Measurements from ENCODE around the gene NFATC2. TPM values are rescaled to one million over a fixed set of nuclear protein-coding genes. Genes with fewer than 3 reads are reported as not detected.

Gene NFATC2
- total RNA-seq, 1 donor from 2014 or later: 3.9 TPM

DNA sequence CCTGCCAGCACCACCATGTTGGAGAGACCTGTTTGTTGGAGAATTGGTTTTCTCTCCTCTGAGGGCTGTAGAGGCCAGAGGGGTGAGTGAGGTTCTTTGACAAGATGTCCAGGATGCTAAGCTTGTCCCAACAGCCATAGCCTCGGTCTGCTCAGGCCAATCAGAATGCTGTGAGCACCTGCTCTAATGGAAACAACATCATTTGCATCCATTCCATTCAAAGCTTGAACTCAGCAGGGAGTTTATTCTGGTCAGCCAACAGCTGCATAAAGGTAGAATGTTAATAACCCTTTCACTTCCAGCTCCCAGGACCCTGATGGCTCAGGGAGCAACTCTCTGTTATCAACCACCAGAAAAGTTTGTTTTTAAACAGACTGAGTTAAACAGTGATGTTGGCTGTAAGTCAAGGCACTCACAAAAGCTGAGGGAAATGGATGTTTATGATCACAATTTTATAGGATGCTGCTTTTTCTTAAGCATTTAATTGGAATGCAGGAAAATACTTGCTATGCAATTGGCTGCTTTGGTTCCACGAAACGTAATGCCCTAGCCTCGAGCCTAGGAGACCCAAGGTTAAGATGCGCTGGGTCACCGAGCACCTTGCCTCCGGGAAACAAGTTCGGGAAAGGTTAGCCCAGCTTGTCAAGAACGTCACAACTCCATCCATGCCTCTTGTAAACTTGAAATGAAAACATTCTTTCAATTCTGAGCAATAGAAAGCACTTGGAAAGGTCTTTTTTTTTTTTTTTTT lies 155.2 kb downstream of the NFATC2 start:
- DNase-seq (ENCODE audit: low read depth) (no peak), FAIRE-seq (no peak)
- H3K27me3 ChIP-seq (ENCODE audit: insufficient read depth, low read length): no peaks in the 10 kb centered on the region
- Mint-ChIP-seq H3K9me3 (ENCODE audit: unreplicated experiment) (no peaks in the 10 kb centered on the region), H3K27ac (ENCODE audit: unreplicated experiment) (no peak overlapping the region), H3K4me1 (ENCODE audit: low read depth, unreplicated experiment) (peaks cover 31% of the 10 kb centered on the region), H3K27me3 (ENCODE audit: low read depth, unreplicated experiment) (peaks cover 5% of the 10 kb centered on the region), H3K4me3 (ENCODE audit: unreplicated experiment) (no peak overlapping the region), H3K36me3 (ENCODE audit: low read depth, unreplicated experiment) (peaks cover 2% of the 10 kb centered on the region)
- H3K4me2 ChIP-seq (ENCODE audit: low read length): peak overlapping the region; percentile 35
- H3K9ac ChIP-seq (ENCODE audit: low read length): peak overlapping the region; percentile 11
- no peaks in the 10 kb centered on the region for H3K9me3 ChIP-seq (ENCODE audit: insufficient read depth, low read depth, low read length)
- no peak overlapping the region for H3K4me3 ChIP-seq (ENCODE audit: insufficient read depth, low read depth, low read length)
- H2AFZ ChIP-seq (ENCODE audit: low read depth, low read length): no peak overlapping the region
- H3K36me3 ChIP-seq (ENCODE audit: insufficient read depth, low read length): peaks cover 1% of the 10 kb centered on the region
- no peak for TF ChIP-seq EZH2 (IDR thresholded peaks at IDR 0.05; ENCODE audit: insufficient read depth, low read length)
- TF ChIP-seq, protein P1, sequence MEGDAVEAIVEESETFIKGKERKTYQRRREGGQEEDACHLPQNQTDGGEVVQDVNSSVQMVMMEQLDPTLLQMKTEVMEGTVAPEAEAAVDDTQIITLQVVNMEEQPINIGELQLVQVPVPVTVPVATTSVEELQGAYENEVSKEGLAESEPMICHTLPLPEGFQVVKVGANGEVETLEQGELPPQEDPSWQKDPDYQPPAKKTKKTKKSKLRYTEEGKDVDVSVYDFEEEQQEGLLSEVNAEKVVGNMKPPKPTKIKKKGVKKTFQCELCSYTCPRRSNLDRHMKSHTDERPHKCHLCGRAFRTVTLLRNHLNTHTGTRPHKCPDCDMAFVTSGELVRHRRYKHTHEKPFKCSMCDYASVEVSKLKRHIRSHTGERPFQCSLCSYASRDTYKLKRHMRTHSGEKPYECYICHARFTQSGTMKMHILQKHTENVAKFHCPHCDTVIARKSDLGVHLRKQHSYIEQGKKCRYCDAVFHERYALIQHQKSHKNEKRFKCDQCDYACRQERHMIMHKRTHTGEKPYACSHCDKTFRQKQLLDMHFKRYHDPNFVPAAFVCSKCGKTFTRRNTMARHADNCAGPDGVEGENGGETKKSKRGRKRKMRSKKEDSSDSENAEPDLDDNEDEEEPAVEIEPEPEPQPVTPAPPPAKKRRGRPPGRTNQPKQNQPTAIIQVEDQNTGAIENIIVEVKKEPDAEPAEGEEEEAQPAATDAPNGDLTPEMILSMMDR (IDR thresholded peaks at IDR 0.05; ENCODE audit: insufficient read depth, low read depth, low read length): no peak
- H3K27ac ChIP-seq (ENCODE audit: low read depth, low read length): peak overlapping the region; percentile 29
- H3K79me2 ChIP-seq (ENCODE audit: insufficient read depth, low read length): no peaks in the 10 kb centered on the region
- peaks cover 24% of the 10 kb centered on the region for H3K4me1 ChIP-seq (ENCODE audit: insufficient read depth, low read length)
- H4K20me1 ChIP-seq (ENCODE audit: insufficient read depth, low read length): no peaks in the 10 kb centered on the region

DNA sequence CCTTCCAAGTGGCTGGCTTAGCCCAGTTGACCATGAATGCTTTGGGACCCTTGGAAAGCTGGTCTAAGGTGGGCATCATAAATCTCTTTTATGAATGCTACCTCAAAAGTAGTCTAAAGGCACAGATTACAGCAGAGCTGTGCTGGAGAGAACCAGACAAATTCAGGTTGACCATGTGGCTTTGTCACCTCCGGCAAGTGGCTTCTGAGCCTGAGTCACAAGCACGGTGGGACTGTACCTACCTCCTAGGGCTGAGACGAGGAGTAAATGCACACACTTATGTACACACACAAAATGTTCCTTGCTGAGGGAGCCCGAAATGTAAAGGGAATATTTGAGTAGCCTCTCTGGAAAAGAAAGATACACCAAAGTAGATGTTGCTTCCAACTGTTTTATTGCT lies 155.9 kb downstream of the NFATC2 start:
- Histone ChIP-seq H3K9ac (ENCODE audit: low read length) (no peak overlapping the region), H2AFZ (ENCODE audit: low read depth, low read length) (no peak overlapping the region), H3K79me2 (ENCODE audit: insufficient read depth, low read length) (no peaks in the 10 kb centered on the region), H4K20me1 (ENCODE audit: insufficient read depth, low read length) (no peaks in the 10 kb centered on the region), H3K27ac (ENCODE audit: low read depth, low read length) (no peak overlapping the region), H3K9me3 (ENCODE audit: insufficient read depth, low read depth, low read length) (no peaks in the 10 kb centered on the region), H3K36me3 (ENCODE audit: insufficient read depth, low read length) (no peaks in the 10 kb centered on the region), H3K4me3 (ENCODE audit: insufficient read depth, low read depth, low read length) (no peak overlapping the region), H3K4me1 (ENCODE audit: insufficient read depth, low read length) (peaks cover 24% of the 10 kb centered on the region), H3K4me2 (ENCODE audit: low read length) (no peak overlapping the region), H3K27me3 (ENCODE audit: insufficient read depth, low read length) (no peaks in the 10 kb centered on the region)
- Mint-ChIP-seq H3K36me3 (ENCODE audit: low read depth, unreplicated experiment) (no peaks in the 10 kb centered on the region), H3K27me3 (ENCODE audit: low read depth, unreplicated experiment) (peaks cover 8% of the 10 kb centered on the region), H3K9me3 (ENCODE audit: unreplicated experiment) (peaks cover 3% of the 10 kb centered on the region), H3K4me1 (ENCODE audit: low read depth, unreplicated experiment) (peaks cover 31% of the 10 kb centered on the region), H3K4me3 (ENCODE audit: unreplicated experiment) (no peak overlapping the region), H3K27ac (ENCODE audit: unreplicated experiment) (no peak overlapping the region)
- TF ChIP-seq, protein P1 (IDR thresholded peaks at IDR 0.05; ENCODE audit: insufficient read depth, low read depth, low read length): no peak
- no peak for TF ChIP-seq EZH2 (IDR thresholded peaks at IDR 0.05; ENCODE audit: insufficient read depth, low read length)
- DNase-seq (ENCODE audit: low read depth): no peak
- FAIRE-seq: no peak

Data from astrocyte (in vitro differentiated cells and primary cell).